ENCODE measurements around the gene MYH10.

DNA sequence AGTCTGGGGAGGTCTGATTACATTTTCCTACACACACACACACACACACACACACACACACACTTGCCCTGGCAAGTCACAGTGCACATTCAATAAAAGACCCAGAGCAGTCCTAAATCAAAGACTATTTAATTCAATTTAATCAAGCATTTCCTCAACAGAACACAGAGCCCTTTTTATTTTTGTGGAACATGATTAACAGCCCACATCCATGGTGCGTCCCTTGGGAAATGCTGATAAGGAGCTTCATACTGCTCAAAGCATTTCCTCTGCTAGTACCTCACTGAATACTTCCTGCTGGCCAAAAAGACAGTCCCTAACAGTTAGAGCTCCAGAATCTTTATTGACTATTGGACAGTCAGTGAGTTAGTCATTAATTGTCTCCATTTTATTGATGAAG lies 43.1 kb upstream of the MYH10 start:
- TF ChIP-seq, protein P1, sequence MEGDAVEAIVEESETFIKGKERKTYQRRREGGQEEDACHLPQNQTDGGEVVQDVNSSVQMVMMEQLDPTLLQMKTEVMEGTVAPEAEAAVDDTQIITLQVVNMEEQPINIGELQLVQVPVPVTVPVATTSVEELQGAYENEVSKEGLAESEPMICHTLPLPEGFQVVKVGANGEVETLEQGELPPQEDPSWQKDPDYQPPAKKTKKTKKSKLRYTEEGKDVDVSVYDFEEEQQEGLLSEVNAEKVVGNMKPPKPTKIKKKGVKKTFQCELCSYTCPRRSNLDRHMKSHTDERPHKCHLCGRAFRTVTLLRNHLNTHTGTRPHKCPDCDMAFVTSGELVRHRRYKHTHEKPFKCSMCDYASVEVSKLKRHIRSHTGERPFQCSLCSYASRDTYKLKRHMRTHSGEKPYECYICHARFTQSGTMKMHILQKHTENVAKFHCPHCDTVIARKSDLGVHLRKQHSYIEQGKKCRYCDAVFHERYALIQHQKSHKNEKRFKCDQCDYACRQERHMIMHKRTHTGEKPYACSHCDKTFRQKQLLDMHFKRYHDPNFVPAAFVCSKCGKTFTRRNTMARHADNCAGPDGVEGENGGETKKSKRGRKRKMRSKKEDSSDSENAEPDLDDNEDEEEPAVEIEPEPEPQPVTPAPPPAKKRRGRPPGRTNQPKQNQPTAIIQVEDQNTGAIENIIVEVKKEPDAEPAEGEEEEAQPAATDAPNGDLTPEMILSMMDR (IDR thresholded peaks at IDR 0.05; ENCODE audit: low read length): no peak
- TF ChIP-seq EZH2 (optimal IDR thresholded peaks at IDR 0.05; ENCODE audit: low read depth, low read length): no peak

All from MM.1S (cell line).